KOPT-K1 (cell line): Measurements from ENCODE around the gene KCTD10.

ENCODE experiments used
- H3K27ac ChIP-seq: fragments of 200-600 bp; sonication (generic); 2 replicates; pipeline ENCODE4 v1.5.1; 2016; ENCODE audit warnings: antibody characterized with exemption, mild to moderate bottlenecking, low read depth, low read length; ENCODE audit not compliant: poor library complexity, severe bottlenecking
- H3K36me3 ChIP-seq: fragments of 200-600 bp; sonication (generic); 2 replicates; pipeline ENCODE4 v1.5.1; 2017; ENCODE audit warnings: antibody characterized with exemption, mild to moderate bottlenecking, low read length, moderate library complexity; ENCODE audit not compliant: insufficient read depth
- H3K9me3 ChIP-seq: fragments of 200-600 bp; sonication (generic); 2 replicates; pipeline ENCODE4 v1.5.1; 2017; ENCODE audit warnings: antibody characterized with exemption, low read length, mild to moderate bottlenecking; ENCODE audit not compliant: insufficient read depth, poor library complexity, severe bottlenecking

The KCTD10 gene

DNA sequence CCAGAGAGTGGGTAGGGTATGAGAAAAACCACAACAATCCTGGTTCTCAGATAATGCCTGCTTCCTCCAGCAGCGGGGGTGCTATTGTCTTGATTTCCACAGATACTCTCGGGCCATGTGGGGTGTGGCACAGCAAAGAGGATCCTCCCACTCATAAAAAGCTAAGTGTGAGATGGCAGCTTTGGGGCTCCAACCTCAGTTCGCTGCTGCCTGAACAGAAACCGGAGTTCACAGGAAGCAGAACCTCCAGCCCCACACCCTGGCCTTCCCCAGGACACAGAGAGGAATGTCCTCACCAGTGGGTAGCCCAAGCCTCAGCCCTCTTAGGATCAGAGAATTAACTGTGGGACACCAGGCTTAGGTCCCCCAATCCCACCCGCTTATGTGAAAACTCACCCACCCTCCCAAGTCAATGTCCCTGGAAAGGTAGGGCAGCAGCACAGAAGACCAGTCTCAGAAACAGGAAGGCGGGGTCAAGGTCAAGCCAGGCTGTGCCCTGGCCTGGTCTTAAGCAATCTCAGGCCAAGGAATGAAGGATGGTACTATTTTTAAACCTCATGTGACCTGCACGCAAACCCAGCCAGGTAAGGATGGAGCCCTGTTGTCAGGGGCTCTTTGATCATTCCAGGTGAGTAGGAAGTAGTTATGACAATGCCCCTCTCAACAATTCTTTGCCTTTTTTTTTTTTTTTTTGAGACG lies 9.0 kb downstream of the KCTD10 start:
- no peaks in the 10 kb centered on the region for H3K9me3 ChIP-seq
- H3K27ac ChIP-seq, result no peak overlapping the region
- H3K36me3 ChIP-seq, result peaks cover 78% of the 10 kb centered on the region

DNA sequence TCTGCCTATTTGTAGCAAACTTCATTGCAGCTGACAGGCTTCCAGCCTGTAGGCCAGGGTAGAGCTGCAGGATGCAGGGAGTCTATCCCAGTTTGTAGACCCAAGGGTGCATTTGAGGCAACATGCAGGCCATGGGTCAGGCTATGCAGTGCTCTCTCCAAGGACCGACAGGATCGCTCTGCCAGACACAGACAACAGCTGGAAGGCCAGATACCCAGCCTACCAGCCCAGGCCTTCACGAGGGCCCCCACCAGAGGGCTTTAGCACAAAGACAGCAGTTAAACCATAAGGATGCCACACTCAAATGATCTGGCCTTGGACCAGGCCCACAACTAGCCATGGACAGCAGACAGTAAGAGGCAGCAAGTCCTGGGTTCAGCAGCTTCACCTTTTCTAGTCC lies 10.3 kb downstream of the KCTD10 start:
- Histone ChIP-seq H3K27ac (no peak overlapping the region), H3K36me3 (peaks cover 80% of the 10 kb centered on the region), H3K9me3 (no peaks in the 10 kb centered on the region)

DNA sequence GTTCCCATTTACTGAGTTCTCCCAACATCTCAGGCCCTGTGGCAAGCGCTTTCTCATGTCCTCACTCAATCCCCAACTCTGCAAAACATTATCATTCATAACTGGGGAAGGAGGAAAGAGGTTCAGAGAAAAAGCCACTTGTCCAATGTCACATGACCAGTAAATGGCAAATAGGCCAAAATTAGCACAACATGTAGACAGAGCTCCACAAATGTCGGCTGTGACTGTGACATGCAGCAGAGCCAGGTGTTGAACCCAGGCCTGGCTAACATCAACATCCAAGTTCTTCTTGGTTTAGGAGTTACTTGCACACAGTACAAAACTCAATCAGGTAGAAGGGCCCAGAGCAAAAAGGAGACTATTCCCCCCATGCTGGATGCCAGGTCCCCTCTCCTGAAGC lies 10.8 kb downstream of the KCTD10 start:
- Histone ChIP-seq H3K27ac (no peak overlapping the region), H3K9me3 (no peaks in the 10 kb centered on the region), H3K36me3 (peaks cover 78% of the 10 kb centered on the region)

DNA sequence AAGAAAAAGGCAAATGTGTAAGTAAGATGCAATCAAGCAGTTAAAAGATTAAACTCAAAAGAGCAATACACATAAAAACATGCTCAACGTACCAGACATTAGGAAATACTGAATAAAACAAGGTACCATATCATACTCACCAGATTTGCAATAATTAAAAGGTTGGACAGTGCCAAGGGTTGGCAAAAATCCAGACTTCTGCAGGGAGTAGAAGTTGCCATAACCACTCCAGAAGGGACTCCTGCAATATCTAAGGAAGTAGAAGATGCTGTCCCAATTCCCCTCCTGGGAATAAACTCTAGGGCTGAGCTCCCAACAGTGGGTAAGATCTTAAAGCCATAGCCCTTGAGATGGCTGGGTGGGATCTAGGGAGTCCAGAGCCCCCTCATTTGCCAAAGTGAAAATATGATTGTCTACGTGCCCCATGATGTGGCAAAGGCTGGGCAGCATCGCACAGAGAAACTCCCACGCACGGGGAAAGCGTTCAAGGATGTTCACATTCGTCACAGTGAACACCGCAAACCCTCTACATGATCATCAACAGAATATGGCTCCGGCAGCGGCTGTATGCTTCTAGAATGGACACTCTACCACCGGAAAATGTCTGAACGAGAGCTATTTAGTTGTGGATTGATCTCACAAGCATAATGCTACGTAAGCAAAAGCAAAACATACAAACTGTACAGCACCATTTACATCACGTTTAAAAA lies 12.3 kb downstream of the KCTD10 start:
- Histone ChIP-seq H3K9me3 (no peaks in the 10 kb centered on the region), H3K36me3 (peaks cover 73% of the 10 kb centered on the region), H3K27ac (no peak overlapping the region)

DNA sequence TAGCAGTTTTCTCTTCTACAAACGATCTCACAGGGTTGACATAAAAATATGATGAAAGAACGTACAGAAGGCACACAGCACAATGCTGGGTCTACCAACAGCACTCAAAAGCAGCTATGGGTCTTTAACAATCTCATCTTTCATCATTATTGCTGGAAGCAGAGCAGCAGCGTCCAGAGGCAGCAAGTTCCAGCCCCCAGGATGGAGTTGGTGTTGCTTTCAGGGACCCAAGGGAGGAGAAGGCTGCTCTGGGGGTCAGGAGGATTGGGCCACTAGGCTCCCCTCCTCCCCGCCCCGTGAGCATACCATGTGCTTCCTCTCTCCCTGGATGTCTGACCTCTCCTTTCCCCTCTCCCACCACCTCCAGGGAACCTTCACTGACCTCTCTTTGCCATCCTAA lies 13.3 kb downstream of the KCTD10 start:
- Histone ChIP-seq H3K27ac (no peak overlapping the region), H3K9me3 (no peaks in the 10 kb centered on the region), H3K36me3 (peaks cover 73% of the 10 kb centered on the region)

DNA sequence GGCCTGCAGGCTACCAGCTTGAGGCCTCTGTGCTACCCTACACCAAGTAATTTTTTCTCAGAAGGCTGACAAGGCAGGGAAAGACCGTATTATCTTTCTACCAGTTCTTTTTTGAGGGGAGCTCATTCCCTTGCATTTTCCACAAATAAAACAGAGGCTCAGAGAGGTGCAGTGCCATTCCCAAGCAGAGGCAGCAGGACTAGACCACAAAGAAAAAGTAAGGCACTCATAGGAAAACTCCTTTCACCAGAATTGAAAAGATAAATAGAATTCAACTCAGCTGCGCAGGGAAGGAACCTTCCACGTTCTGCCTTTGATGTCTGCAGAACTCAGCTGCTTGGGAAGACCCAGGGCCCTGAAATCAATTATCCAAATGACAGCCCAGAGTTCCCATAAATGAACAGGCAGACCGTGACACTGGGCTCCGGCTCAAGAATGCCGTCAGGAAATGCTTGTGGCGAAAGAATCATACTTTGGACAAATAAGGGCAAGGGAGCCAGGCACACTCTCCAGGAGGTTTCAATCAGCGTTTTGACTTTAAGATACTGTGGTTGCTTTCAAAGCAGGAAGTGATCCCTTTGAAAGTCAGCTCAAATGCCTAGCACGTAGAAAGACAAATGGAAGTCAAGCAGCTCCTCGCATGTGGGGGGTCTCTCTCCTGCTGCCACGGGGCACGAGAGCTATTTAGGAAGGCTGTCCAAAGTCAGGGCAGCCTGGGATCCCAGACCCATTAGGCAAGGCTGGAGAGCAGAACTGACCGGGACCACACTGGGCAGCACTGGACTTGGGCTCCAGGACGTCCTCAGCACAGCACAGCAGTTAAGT lies 14.0 kb downstream of the KCTD10 start:
- H3K36me3 ChIP-seq, result peaks cover 75% of the 10 kb centered on the region

DNA sequence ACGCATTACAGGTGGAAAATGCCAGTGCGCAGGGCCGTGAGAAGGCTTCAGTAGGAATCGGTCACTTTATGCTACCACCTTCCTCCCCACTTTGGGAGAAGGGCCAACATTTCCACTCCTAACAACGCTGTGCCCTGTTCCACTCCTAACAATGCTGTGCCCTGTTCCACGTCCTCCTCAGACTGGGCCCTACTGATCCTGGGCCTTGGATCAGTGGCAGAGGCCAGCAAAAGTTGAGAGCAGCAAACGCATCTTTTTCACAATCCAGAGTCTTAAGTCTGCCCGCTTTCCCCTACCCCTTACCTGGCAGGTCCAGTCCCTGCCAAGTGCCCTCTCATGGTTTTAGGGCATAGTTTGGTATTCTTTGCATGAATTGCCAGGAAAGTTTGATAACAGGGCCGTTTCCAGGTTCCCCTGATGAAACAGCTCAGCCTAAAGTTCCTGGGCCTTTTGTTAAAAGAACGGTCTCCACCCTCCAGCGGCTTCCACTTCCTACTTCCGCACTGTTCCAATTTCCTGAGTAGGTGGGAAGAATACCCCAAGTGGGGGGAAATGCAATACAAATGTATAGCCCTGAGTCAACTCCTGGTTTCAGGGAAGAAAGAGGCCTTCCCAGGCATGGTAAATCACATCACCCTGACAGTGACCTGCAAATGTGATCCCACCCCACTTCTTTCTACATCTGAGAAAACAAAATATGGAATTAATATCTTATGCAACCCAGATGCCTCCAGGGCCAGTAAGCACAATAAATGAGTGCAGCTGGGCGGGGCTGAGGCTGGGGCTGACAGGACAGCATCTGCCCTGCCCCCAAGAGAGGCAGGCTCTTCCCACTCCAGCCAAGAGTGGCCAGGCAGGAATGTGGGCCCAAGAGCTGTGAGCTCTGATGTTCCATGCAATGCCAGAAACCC lies 15.0 kb downstream of the KCTD10 start:
- H3K27ac ChIP-seq, result no peak overlapping the region

More for the DNA sequence above, 14.0 kb downstream of the KCTD10 start:
- H3K9me3 ChIP-seq, result no peaks in the 10 kb centered on the region
- H3K27ac ChIP-seq, result no peak overlapping the region

DNA sequence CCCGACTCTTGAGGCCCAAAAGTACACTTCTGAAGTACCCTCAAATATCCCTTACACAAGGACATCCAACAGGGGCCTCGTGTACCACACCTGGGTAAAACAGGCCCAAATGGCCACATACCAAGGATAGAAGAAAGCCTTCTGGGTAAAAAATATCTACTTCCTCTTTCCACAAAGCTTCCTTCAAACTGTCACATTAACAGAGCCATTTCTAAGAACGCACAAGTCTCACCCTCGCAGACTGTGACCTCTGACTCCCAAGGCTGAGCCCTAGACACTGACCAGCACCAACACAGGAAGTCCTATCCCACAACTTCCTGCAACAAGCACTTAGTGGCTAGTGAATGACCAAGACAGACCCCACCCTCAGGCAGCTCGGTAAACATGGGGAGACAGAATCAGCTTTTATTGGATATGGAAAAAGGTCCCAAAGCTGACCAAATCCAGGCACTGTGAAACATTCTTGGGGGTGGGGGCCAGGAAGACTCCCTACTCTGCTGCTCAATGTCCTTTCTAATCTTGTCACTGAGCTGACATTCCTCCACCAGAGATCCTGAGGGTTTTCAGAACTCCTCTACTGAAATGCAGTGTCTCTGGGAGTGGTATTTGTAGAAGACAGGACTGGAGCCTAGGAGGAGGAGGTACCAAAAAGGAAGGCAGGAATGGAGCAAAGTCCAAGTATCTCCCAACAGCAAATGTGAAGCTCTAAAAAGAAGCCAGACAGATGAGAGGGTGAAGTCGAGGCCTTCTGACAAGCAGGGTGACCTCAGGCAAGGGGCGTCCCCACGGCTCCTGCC lies 15.9 kb downstream of the KCTD10 start:
- H3K27ac ChIP-seq, result no peak overlapping the region
- H3K36me3 ChIP-seq, result peaks cover 75% of the 10 kb centered on the region
- H3K9me3 ChIP-seq, result no peaks in the 10 kb centered on the region

More for the DNA sequence above, 15.0 kb downstream of the KCTD10 start:
- H3K9me3 ChIP-seq, result no peaks in the 10 kb centered on the region
- H3K36me3 ChIP-seq, result peaks cover 75% of the 10 kb centered on the region

DNA sequence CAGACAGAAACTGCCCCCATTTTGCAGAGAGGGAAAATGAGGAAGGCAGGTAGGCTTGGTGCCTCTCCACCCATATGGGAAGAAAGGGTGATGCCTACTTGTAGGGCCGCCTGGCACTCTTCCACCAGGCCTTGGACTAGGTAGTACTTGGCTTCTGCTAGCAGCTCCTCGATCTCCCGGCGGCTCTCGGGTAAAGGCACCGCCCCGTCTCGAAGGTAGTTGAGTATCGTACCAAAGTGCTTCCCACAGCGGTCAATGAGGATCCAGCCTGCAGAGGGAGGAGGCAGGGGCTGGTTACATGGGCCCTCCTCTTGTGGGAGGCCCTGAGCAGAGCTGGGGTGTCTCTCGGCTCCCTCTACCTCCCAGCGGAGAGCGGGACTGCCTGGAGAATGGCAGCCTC lies 16.6 kb downstream of the KCTD10 start:
- Histone ChIP-seq H3K36me3 (peaks cover 75% of the 10 kb centered on the region), H3K9me3 (no peaks in the 10 kb centered on the region), H3K27ac (no peak overlapping the region)

DNA sequence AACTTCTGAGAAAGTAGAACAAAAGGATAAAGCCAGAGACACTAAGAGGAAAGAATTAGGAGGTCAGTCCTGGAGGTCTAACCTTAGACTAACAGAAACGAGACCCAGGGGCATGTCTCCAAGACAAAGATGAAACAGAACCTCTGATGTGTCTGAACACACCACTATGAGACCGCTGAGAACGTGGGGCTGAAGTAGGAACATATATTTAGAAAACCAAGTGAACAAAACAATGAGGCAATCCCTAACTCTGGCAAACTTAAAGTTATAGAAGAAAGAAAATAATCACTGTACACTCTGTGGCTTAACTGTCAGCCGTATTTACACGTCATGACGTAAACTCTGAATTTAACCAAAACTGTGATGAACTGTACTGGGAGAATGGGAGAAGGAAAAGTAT lies 17.9 kb downstream of the KCTD10 start:
- Histone ChIP-seq H3K9me3 (no peaks in the 10 kb centered on the region), H3K27ac (no peak overlapping the region), H3K36me3 (peaks cover 75% of the 10 kb centered on the region)

DNA sequence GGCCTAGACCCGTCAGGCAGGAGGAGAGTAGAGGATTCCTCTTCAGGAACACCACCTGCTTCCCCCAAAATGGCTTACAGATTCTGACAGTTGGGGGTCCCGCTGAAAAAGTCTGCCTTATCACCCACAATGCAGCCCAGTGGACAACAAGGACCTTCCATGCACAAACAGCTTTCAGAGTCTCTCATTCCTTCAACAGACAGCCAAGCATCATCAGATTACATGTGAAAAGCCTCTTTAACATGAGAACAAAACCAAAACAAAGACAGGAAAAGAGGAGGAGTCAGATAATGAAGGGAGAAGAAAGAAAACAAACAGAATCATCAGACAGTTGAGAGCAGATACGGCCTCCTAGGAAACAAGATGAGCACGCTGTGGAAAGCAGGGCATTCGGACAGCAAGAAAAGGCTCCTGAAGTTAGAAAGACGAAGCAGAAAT lies 18.3 kb downstream of the KCTD10 start:
- Histone ChIP-seq H3K9me3 (no peaks in the 10 kb centered on the region), H3K27ac (no peak overlapping the region), H3K36me3 (peaks cover 77% of the 10 kb centered on the region)

DNA sequence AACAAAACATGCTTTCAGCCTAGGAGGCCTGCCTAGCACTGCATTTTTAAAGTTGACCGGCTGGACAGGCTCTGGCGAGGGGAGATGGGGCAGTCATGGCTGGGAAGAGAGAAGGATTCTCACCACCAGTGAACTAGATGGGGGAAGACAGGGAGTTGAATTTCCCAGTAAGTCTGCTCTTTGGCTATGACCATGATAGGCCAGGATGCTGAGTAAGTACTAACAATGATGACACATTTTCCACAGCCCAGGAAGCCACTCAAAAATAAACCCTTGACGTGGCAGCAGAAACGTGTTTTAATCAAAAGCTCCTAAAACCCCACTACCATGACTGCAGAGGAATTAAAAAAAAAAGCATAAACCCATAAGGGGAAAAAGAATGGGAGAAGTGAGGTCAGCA lies 19.0 kb downstream of the KCTD10 start:
- peaks cover 78% of the 10 kb centered on the region for H3K36me3 ChIP-seq
- no peaks in the 10 kb centered on the region for H3K9me3 ChIP-seq
- no peak overlapping the region for H3K27ac ChIP-seq

DNA sequence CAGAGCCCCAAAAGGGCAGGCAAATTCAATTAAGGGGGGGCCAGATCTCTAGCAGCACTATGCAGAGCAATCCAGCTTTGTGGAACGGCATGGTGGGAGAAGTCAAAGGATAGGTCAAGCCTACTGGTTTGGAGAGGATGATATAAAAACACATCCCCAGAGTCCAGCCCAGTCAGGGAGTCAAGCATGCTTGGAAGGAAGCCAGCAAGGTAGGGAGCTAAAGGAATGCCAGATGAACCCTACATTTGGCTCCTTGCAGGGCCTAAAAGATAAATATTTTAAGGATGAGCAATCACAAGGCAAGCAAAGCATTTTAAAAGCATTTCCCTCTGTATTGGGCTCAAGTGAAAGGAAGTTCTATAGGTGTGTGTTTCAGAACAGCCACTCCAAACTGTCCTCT lies 21.4 kb downstream of the KCTD10 start:
- Histone ChIP-seq H3K9me3 (no peaks in the 10 kb centered on the region), H3K36me3 (peaks cover 100% of the 10 kb centered on the region), H3K27ac (no peak overlapping the region)

DNA sequence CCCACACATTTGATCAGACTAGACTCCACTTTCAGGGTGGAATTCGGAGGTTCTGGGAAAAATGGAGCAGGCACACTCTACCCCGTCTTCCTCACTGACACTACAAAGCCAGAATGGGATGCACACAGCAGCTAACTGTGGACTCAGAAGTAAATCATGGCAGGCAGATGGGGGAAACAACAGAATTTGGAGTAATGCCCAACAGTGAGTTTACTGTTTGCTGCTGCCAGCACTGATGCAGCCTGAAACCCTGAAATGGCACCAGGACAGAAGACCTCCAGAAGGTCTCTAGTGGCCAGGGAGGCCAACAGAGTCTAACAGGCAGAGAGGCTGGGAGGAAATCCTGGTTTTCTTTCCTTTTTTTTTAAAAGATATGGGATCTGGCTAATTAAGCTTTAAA lies 24.6 kb downstream of the KCTD10 start:
- H3K9me3 ChIP-seq, result no peaks in the 10 kb centered on the region
- no peak overlapping the region for H3K27ac ChIP-seq
- H3K36me3 ChIP-seq, result peaks cover 98% of the 10 kb centered on the region
